Parathyroid adenoma (tissue), 2 donors: Measurements from ENCODE around the gene TRABD.

Experiments
- H2AFZ ChIP-seq: fragments of 300-600 bp; sonication (generic); one replicate; pipeline ENCODE4 v1.7.0; 2017; ENCODE audit warnings: antibody characterized with exemption, mild to moderate bottlenecking
- H3K27ac ChIP-seq: fragments of 300-600 bp; sonication (generic); one replicate; pipeline ENCODE4 v1.7.0; 2017
- H3K27me3 ChIP-seq: fragments of 300-600 bp; sonication (generic); one replicate; pipeline ENCODE4 v1.7.0; 2017; ENCODE audit warnings: low read length; ENCODE audit not compliant: control insufficient read depth, insufficient read depth
- H3K36me3 ChIP-seq: fragments of 300-600 bp; sonication (generic); one replicate; pipeline ENCODE4 v1.7.0; 2017; ENCODE audit warnings: low read length; ENCODE audit not compliant: control insufficient read depth, insufficient read depth
- H3K4me1 ChIP-seq: fragments of 300-600 bp; sonication (generic); one replicate; pipeline ENCODE4 v1.7.0; 2017; ENCODE audit warnings: control low read depth
- H3K4me2 ChIP-seq: fragments of 300-600 bp; sonication (generic); one replicate; pipeline ENCODE4 v1.7.0; 2017; ENCODE audit warnings: low read length
- H3K4me3 ChIP-seq: fragments of 300-600 bp; sonication (generic); one replicate; pipeline ENCODE4 v1.7.0; 2017; ENCODE audit warnings: low read depth, low read length
- H3K79me2 ChIP-seq: fragments of 300-600 bp; sonication (generic); one replicate; pipeline ENCODE4 v1.7.0; 2017; ENCODE audit warnings: control low read depth
- H3K9ac ChIP-seq: fragments of 300-600 bp; sonication (generic); one replicate; pipeline ENCODE4 v1.7.0; 2017; ENCODE audit warnings: mild to moderate bottlenecking
- H3K9me3 ChIP-seq: fragments of 300-600 bp; sonication (generic); one replicate; pipeline ENCODE4 v1.7.0; 2017; ENCODE audit warnings: low read length; ENCODE audit not compliant: control insufficient read depth
- TF ChIP-seq, protein P1 (sequence below): fragments of 300-600 bp; sonication (generic); IDR thresholded peaks from one replicate; pipeline ENCODE4 v1.7.0; 2017; ENCODE audit warnings: antibody characterized with exemption, mild to moderate bottlenecking
- donor health status: primary hyperparathyroidism.

The TRABD gene

DNA sequence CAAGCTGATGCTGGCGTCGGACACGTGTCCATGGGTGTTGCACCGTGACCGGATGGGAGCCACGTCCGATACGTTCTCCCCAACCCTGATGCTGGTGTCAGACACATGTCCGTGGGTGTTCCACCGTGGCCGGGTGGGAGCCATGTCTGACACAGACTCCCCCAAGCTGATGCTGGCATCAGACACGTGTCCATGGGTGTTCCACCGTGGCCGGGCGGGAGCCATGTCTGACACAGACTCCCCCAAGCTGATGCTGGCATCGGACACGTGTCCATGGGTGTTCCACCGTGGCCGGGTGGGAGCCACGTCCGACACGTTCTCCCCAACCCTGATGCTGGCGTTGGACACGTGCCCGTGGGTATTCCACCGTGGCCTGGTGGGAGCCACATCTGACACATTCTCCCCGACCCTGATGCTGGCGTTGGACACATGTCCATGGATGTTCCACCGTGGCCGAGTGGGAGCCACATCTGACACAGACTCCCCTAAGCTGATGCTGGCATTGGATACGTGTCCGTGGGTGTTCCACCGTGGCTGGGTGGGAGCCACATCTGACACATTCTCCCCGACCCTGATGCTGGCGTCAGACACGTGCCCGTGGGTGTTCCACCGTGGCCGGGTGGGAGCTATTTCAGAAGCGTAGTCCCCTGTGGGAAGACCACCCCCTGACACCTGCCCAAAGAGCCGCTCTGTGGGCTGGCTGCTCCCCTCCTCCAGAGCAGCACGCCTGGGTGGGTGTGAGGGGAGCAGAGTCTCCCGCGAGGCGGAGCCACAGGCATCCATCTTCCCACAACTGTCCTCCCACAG is 35.1 kb downstream of the TRABD start:
- Histone ChIP-seq H3K36me3 (no peaks in the 10 kb centered on the region), H2AFZ (no peak overlapping the region), H3K9ac (no peak overlapping the region), H3K27ac (no peak overlapping the region), H3K4me3 (no peak overlapping the region), H3K4me1 (no peaks in the 10 kb centered on the region), H3K27me3 (no peaks in the 10 kb centered on the region), H3K4me2 (no peak overlapping the region), H3K79me2 (no peaks in the 10 kb centered on the region), H3K9me3 (no peaks in the 10 kb centered on the region)
- TF ChIP-seq, protein P1, sequence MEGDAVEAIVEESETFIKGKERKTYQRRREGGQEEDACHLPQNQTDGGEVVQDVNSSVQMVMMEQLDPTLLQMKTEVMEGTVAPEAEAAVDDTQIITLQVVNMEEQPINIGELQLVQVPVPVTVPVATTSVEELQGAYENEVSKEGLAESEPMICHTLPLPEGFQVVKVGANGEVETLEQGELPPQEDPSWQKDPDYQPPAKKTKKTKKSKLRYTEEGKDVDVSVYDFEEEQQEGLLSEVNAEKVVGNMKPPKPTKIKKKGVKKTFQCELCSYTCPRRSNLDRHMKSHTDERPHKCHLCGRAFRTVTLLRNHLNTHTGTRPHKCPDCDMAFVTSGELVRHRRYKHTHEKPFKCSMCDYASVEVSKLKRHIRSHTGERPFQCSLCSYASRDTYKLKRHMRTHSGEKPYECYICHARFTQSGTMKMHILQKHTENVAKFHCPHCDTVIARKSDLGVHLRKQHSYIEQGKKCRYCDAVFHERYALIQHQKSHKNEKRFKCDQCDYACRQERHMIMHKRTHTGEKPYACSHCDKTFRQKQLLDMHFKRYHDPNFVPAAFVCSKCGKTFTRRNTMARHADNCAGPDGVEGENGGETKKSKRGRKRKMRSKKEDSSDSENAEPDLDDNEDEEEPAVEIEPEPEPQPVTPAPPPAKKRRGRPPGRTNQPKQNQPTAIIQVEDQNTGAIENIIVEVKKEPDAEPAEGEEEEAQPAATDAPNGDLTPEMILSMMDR: no peak

DNA sequence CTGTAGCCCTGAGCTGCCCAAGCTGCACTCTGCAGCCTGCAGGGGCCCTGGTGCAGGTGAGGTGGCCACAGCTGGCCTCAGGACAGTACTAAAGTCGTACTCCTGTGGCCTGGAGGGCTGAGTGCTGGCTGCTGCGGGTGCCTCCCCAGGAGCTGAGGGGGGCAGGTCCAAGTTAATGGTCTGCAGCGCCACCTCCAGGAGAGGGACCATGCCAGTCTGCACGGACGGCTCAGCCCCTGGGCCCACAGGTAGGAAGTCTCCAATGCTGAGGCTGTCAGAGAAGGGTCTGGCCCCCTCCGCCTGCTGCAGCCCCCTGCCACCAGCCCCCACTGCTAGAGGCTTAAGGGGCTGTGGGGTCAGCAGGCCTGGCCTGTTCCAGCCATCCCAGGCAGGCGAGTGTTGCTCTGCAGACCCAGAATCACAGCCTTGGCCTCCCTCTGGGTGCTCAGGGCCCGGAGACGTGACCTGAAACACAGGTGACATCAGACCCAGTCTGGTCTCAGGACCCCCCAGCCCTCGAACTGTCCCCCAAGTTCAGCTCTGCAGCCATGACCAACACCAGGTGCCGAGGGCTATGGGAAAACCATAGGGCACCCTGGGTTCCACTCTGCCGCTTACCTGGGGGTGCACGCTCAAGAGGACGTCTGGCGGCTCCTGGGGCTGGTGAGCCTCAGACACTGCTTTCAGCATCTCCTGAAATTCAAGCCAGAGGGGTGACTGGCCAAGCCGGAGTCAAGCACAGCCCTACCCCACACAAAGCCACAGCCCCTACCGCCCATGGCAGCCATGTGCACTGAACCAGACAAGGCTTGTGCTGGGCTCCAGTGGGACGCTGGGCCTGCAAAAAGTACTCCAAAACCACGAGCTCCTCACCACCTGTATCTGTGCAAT is 35.9 kb downstream of the TRABD start:
- Histone ChIP-seq H3K9ac (no peak overlapping the region), H3K27ac (no peak overlapping the region), H3K4me1 (no peaks in the 10 kb centered on the region), H2AFZ (no peak overlapping the region), H3K27me3 (no peaks in the 10 kb centered on the region), H3K79me2 (no peaks in the 10 kb centered on the region), H3K36me3 (no peaks in the 10 kb centered on the region), H3K9me3 (no peaks in the 10 kb centered on the region), H3K4me2 (no peak overlapping the region), H3K4me3 (no peak overlapping the region)
- TF ChIP-seq, protein P1: no peak

DNA sequence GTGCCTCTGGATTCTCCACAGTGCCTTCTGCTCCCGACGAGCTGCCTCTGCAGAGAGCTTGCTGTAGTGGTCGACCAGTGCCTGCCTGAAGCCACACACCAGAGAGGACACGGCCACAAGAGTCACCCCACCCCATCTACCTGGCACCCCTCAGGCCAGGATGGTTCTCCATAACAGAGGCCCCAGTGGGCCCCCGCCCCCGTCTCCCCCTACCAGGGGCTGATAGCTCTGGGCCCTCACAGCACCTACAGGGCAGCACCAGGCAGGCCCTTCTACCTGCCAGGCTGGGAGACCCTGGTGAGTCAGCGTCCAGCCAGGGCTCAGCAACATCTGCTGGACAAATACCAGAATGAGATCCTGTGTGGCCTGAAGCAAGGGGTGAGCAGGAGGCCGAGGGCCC is 36.8 kb downstream of the TRABD start:
- TF ChIP-seq, protein P1: no peak
- Histone ChIP-seq H3K27me3 (no peaks in the 10 kb centered on the region), H3K79me2 (no peaks in the 10 kb centered on the region), H3K9ac (no peak overlapping the region), H3K4me1 (no peaks in the 10 kb centered on the region), H3K9me3 (no peaks in the 10 kb centered on the region), H3K4me3 (no peak overlapping the region), H3K36me3 (no peaks in the 10 kb centered on the region), H3K27ac (no peak overlapping the region), H2AFZ (no peak overlapping the region), H3K4me2 (no peak overlapping the region)

DNA sequence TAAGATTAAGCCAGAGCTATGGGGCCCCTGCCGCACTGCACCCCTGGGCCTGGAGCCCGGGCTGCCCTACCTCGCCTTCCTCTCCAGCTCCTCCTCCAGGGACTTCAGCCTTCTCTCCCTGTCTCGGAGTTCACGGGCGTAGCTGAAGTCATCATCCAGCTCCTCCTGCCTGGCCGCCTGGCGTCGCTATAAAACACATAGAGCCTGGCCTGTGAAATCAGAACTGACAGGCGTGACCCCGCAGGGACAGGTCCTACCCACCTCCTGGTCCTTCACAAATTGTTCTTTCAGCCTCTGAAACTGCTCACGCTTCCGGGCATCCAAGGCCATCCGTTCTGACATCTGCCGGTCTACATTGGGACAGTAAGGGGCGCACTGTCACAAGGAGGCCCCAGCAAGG is 38.4 kb downstream of the TRABD start:
- Histone ChIP-seq H3K9ac (no peak overlapping the region), H3K27ac (no peak overlapping the region), H2AFZ (no peak overlapping the region), H3K9me3 (no peaks in the 10 kb centered on the region), H3K36me3 (no peaks in the 10 kb centered on the region), H3K27me3 (no peaks in the 10 kb centered on the region), H3K4me1 (no peaks in the 10 kb centered on the region), H3K79me2 (no peaks in the 10 kb centered on the region), H3K4me2 (no peak overlapping the region), H3K4me3 (no peak overlapping the region)
- TF ChIP-seq, protein P1: no peak
